ENCODE measurements around the gene TSPAN15.
A peak's percentile ranks its signal among the peaks of the same experiment; 100 is the strongest.
"Not testable (repeated sequence)": the region's sequence is repeated elsewhere in the genome, so short reads cannot be mapped to it uniquely, and the experiment has no call there.

Gene TSPAN15

DNA sequence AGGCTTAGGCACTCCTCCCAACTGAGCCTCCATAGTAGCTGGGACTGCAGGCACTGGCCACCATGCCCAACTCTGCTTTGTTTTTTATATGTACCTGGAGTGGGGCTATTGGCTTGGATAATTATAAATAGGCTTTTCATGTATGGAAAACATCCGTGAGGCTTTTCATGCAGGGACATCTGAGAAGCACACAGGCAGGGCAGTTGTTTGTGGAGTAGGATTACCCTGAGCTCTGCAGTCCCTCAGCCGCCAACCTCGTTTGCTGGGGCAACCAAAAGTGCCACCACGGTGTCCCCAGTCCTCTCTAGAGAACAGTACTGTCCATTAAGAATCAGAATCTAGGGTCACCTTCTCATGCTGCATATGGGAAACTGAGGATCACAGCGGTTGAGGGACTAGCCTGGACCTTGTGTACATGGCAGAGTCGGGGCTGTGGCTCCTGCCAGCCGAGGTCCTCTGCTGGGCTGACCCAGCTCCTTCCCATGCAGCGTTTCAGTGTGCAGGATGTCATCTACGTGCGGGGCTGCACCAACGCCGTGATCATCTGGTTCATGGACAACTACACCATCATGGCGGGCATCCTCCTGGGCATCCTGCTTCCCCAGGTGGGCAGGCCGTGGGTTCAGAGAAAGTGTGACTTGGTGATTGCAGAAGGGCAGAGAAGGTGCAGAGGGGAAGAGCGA, 54.5 kb downstream of the TSPAN15 start:
- no peak for DNase-seq

GRCh38 chr10:69506487-69506833, 55.2 kb downstream of the TSPAN15 start:
- DNase-seq = no peak

- DNase-seq = no peak
Measured at GRCh38 chr10:69506834-69507713, 55.8 kb downstream of the TSPAN15 start.

DNA sequence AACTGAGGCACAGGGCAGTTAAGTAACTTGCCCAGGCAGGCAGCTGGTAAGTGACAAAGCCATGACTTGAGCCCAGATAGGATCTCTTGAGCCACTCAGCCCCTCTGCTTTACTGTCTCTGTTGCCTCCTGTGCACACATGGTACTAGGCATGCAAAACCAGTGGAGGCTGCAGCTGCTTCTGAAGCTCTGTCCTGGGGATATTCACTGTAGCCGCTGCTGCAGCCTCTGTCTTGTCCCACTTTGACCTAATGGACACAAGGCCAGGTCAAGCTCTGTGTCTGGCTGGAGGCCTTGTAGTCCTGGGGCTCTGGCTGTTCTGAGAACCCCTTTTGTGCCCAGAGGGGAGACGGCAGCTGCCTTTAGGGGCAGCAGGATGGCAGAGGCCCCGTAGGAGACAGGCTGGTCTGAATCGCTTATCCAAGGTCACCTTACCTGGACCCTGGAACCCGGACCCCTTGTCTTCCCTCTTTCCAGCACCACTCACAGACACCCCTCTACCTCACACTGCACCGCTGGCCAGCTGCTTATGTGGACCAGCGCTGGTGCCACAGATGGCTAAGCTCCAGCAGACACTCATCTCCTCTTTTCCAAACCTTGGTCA, 57.6 kb downstream of the TSPAN15 start:
- no peak for DNase-seq

- DNase-seq = no peak
Measured at GRCh38 chr10:69512901-69513300, 61.6 kb downstream of the TSPAN15 start.

DNA sequence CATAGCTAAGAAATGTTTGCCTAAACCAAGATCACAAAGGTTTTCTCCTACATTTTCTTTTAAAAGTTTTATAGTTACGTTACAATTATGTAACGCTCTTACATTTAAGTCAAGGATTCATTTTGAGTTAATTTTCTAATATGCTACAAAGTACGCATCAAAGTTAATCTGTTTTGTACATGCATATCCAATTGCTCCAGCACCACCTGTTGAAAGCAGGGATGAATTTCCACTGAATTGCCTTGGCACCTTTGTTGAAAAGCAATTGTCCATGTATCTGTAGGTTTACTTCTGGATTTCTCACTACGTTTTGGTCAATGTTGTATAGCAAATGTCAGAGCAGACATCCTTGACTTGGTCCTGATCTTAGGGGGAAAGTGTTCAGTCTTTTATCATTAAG, 62.4 kb downstream of the TSPAN15 start:
- DNase-seq = no peak

DNA sequence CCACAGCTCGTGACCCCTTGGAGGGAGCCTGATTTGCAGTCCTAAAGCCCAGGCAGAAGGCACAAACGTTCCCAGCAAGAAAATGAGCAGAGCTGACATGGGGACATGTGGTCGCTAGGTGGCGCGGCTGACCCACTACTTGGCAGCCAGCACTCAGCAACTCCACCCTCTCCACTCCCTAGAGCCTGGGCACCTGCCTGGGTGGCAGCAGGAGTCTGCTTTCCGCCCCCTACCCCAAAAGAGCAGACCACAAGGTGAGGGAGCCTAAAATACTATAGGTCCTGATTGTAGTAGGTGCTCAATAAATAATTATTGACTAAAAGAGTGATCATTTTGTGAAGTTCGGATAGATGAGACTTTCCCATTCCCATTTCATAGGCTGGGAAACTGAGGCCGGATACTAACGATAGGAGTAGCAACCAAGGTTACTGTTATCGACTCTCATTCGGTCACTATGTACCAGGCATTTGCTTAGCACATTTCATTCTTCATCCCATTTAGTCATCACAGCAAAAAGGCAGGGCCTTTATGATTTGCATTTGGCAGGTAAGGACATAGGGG, 64.5 kb downstream of the TSPAN15 start:
- DNase-seq = peak; percentile 21

- peak; percentile 39 for DNase-seq
Measured at GRCh38 chr10:69516316-69516715, 65.1 kb downstream of the TSPAN15 start.

- no peak for DNase-seq
Measured at GRCh38 chr10:69516796-69517195, 65.5 kb downstream of the TSPAN15 start.

- DNase-seq = no peak
Measured at GRCh38 chr10:69517271-69517848, 66.1 kb downstream of the TSPAN15 start.

DNA sequence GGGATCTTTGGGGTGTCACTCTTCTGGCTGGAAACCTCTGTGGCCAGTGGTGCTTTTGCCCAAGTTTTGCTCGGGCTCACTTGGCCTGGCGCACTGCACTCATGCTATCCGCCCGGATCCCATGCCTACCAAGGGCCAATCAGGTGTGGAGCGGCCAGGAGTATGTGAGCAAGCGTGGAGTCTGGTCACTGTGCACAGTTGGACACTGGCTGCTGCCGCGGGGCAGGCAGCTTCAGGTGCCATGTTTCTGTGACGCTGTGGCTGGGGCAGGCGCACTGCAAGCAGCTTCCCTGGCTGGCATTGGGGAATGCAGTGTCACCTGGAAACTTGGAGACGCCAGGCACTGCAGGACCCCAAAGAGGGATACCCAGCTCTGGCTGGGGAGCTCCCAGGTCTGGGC, 76.7 kb downstream of the TSPAN15 start:
- no peak for DNase-seq

DNA sequence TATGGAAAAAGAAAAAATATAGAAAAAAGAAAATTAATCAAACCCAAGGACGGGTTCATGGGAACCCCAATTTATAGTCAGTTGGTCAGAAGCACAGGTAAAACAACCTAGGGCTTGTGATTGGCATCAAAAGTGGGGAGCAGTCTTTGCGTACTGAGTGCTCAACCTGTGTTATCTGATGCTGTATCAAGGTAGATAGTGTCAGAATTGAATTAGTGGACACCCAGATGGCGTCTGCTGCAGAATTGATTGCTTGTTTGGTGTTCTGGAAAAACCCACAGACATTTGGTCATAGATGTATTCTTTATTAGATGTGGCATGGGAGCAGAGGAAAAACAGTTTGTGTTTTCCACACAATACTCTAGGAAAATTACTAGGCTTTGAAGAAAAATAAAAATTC, 82.4 kb downstream of the TSPAN15 start:
- DNase-seq = no peak

GRCh38 chr10:69536521-69536920, 85.3 kb downstream of the TSPAN15 start:
- not testable (repeated sequence) for DNase-seq

DNA sequence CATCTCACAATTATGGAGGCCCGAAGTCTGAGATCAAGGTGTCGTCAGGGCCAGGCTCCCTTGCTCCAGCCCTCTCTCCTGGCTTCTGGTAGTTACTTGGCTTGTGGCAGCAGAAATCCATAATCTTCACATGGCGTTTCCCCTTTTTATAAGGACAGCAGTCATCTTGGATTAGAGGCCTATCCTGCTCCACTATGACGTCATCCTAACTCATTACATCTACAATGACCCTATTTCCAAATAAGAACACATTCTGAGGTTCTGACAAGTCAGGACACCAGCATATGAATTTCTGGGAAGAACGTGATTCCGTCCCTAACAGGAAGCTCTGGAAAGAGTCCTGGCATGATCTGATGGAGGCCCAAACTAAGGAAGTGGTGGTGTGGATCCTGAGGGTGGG, 86.2 kb downstream of the TSPAN15 start:
- no peak for DNase-seq

GRCh38 chr10:69538461-69538860, 87.2 kb downstream of the TSPAN15 start:
- no peak for DNase-seq

DNA sequence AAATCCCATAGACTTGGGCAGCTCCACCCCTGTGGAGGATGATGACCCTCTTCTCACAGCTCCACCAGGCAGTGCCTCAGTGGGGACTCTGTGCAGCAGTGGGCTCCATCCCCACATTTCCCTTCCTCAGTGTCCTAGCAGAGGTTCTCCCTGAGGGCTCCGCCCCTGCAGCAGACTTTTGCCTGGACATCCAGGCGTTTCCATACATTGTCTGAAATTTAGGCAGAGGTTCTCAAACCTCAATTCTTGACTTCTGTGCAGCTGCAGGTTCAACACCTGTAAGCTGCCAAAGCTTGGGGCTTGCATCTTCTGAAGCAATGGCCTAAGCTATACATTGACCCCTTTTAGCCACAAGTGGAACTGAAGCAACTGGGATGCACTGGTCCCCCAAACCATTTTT, 90.2 kb downstream of the TSPAN15 start:
- DNase-seq = no peak

- peak; percentile 21 for DNase-seq
Measured at GRCh38 chr10:69549959-69550358, 98.7 kb downstream of the TSPAN15 start.

GRCh38 chr10:69552268-69552667, 101.0 kb downstream of the TSPAN15 start:
- DNase-seq = no peak

GRCh38 chr10:69553328-69553727, 102.1 kb downstream of the TSPAN15 start:
- no peak for DNase-seq

GRCh38 chr10:69554611-69555010, 103.3 kb downstream of the TSPAN15 start:
- no peak for DNase-seq

Measured in NCI-H1105 treated with DMSO at 0.1 percent for 48 hours (cell line).